ENCODE results near the gene CASS4.

GRCh38 chr20:56381501-56381900 lies 30.6 kb upstream of the CASS4 start:
- no peak for TF ChIP-seq CTCF (conservative IDR thresholded peaks at IDR 0.05; ENCODE audit: low read depth, low read length)
- TF ChIP-seq EZH2 (IDR thresholded peaks at IDR 0.05; ENCODE audit: borderline replicate concordance, low read depth, low read length, poor library complexity, severe bottlenecking) = no peak
